Measurements from ENCODE around the gene NUDT12. TPM values are rescaled to one million over a fixed set of nuclear protein-coding genes. Genes with fewer than 3 reads are reported as not detected.

Gene NUDT12
- total RNA-seq, 1 experiment from 2014 or later = 11.3 TPM

DNA sequence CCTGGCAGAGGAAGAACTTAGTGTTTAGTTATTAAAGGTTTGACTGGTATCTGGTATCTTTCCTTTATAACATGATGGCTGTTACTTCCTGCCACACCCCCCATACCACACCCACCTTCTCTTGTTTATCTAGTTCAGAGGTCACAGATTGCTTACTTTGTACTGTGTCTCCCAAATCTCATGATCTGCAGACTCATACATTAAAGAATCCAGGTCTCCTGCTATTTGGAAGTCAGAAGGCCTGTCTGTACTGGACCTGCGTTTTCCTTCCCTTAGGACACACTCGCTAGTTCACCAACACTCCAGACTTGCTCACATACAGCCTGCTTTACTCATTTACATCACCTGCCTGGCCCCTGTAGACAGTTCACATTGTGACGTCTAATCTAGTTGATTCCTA is 39.3 kb downstream of the NUDT12 start:
- H2AFZ ChIP-seq (ENCODE audit: low read length) = no peak overlapping the region
- no peaks in the 10 kb centered on the region for H3K79me2 ChIP-seq (ENCODE audit: insufficient read depth, low read length)
- H2BK20ac ChIP-seq (ENCODE audit: low read depth, low read length, poor library complexity, severe bottlenecking) = no peak overlapping the region
- no peaks in the 10 kb centered on the region for H3K23me2 ChIP-seq (ENCODE audit: insufficient read length, low read depth, low read length, poor library complexity, severe bottlenecking)
- no peak overlapping the region for H2BK15ac ChIP-seq (ENCODE audit: low read depth, low read length)
- no peak overlapping the region for H3K4me2 ChIP-seq (ENCODE audit: insufficient read depth, insufficient read length, low read length)
- H3K18ac ChIP-seq (ENCODE audit: insufficient read length, low read depth, low read length) = no peak overlapping the region
- H3T11ph ChIP-seq (ENCODE audit: low read length) = no peak overlapping the region
- H3K14ac ChIP-seq (ENCODE audit: insufficient read depth, low read length) = no peak overlapping the region
- H3K56ac ChIP-seq (ENCODE audit: insufficient read length, low read depth, low read length) = no peak overlapping the region
- no peaks in the 10 kb centered on the region for H3K4me1 ChIP-seq (ENCODE audit: insufficient read depth, low read length)
- H2BK120ac ChIP-seq (ENCODE audit: low read depth, low read length, poor library complexity, severe bottlenecking) = no peak overlapping the region
- H4K91ac ChIP-seq (ENCODE audit: insufficient read length, low read depth, low read length) = no peak overlapping the region
- no peaks in the 10 kb centered on the region for H3K27me3 ChIP-seq (ENCODE audit: insufficient read depth, low read length)
- Mint-ChIP-seq H3K36me3 (ENCODE audit: insufficient read depth in 1 of 3, low read depth in 3 of 3) (no peaks in the 10 kb centered on the region), H3K27me3 (ENCODE audit: low read depth) (no peaks in the 10 kb centered on the region), H3K9me3 (no peaks in the 10 kb centered on the region), H3K4me1 (peaks cover 7% of the 10 kb centered on the region in 2 experiments; a peak in 3 of 4 replicates), H3K4me3 (no peak overlapping the region), H3K27ac (no peak overlapping the region; a peak in 1 of 7 replicates)
- H4K5ac ChIP-seq (ENCODE audit: insufficient read length, low read depth, low read length) = no peak overlapping the region
- H2BK5ac ChIP-seq (ENCODE audit: insufficient read length, low read length) = no peak overlapping the region
- no peak for DNase-seq
- TF ChIP-seq, protein P1, sequence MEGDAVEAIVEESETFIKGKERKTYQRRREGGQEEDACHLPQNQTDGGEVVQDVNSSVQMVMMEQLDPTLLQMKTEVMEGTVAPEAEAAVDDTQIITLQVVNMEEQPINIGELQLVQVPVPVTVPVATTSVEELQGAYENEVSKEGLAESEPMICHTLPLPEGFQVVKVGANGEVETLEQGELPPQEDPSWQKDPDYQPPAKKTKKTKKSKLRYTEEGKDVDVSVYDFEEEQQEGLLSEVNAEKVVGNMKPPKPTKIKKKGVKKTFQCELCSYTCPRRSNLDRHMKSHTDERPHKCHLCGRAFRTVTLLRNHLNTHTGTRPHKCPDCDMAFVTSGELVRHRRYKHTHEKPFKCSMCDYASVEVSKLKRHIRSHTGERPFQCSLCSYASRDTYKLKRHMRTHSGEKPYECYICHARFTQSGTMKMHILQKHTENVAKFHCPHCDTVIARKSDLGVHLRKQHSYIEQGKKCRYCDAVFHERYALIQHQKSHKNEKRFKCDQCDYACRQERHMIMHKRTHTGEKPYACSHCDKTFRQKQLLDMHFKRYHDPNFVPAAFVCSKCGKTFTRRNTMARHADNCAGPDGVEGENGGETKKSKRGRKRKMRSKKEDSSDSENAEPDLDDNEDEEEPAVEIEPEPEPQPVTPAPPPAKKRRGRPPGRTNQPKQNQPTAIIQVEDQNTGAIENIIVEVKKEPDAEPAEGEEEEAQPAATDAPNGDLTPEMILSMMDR (conservative IDR thresholded peaks at IDR 0.05) = no peak
- no peak overlapping the region for H2AK5ac ChIP-seq (ENCODE audit: insufficient read length, low read length)
- H3K79me1 ChIP-seq (ENCODE audit: insufficient read depth, low read depth, low read length, poor library complexity, severe bottlenecking) = no peaks in the 10 kb centered on the region
- no peak overlapping the region for H3K4ac ChIP-seq (ENCODE audit: low read depth, low read length)
- no peak overlapping the region for H4K8ac ChIP-seq (replicated peaks; ENCODE audit: insufficient read length, low read depth, low read length)
- H2BK12ac ChIP-seq (ENCODE audit: insufficient read length, low read depth, low read length) = no peak overlapping the region
- no peaks in the 10 kb centered on the region for H4K20me1 ChIP-seq (ENCODE audit: control insufficient read depth, insufficient read depth, insufficient read length)
- H3K23ac ChIP-seq (ENCODE audit: insufficient read length, low read depth, low read length) = no peak overlapping the region
- H3K27ac ChIP-seq (ENCODE audit: insufficient read length, low read depth, low read length) = no peak overlapping the region
- H3K9me3 ChIP-seq (ENCODE audit: control insufficient read depth, low read depth, low read length) = no peaks in the 10 kb centered on the region
- WGBS (ENCODE audit: extremely low coverage, insufficient read length, low lambda C conversion rate) = no CpG with 5 or more reads among the region's 3 CpGs
- H3K9ac ChIP-seq (ENCODE audit: extremely low read depth, insufficient read length, low read length) = no peak overlapping the region

Measured in H9 (cell line).